ENCODE results near the gene CPB2. TPM values are rescaled to one million over a fixed set of nuclear protein-coding genes. Genes with fewer than 3 reads are reported as not detected.

CPB2 gene
- total RNA-seq, 4 donors from 2014 or later: 0.28 TPM; not detected in 3

DNA sequence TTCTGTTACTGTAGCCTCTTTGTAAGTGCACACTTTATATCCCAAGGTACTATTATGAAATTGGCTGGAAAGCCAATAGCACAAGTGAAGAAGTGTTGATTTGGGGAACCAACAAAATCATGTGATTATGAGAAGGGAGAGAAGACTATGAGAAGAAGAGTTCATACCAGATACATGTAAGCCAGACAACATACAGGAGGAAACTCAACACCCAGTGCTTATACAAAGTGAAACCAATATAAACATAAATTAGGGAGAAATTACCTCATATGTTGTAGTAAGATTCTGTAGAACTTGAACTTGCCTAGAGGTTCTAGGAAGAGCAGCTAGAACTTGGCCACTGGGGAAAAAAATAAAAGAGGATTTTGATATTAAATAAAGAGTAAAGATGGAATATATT is 17.4 kb downstream of the CPB2 start:
- no peaks in the 10 kb centered on the region for H3K4me1 ChIP-seq
- H3K4me3 ChIP-seq: no peak overlapping the region
- no peaks in the 10 kb centered on the region for H3K36me3 ChIP-seq
- no peak for DNase-seq
- H3K27me3 ChIP-seq: no peaks in the 10 kb centered on the region
- TF ChIP-seq POLR2A (IDR thresholded peaks at IDR 0.05): no peak
- TF ChIP-seq, protein P1, sequence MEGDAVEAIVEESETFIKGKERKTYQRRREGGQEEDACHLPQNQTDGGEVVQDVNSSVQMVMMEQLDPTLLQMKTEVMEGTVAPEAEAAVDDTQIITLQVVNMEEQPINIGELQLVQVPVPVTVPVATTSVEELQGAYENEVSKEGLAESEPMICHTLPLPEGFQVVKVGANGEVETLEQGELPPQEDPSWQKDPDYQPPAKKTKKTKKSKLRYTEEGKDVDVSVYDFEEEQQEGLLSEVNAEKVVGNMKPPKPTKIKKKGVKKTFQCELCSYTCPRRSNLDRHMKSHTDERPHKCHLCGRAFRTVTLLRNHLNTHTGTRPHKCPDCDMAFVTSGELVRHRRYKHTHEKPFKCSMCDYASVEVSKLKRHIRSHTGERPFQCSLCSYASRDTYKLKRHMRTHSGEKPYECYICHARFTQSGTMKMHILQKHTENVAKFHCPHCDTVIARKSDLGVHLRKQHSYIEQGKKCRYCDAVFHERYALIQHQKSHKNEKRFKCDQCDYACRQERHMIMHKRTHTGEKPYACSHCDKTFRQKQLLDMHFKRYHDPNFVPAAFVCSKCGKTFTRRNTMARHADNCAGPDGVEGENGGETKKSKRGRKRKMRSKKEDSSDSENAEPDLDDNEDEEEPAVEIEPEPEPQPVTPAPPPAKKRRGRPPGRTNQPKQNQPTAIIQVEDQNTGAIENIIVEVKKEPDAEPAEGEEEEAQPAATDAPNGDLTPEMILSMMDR (IDR thresholded peaks at IDR 0.05): no peak
- intact Hi-C loops (cut with DNase I; ENCODE audit: low total_unique reads): no loop called here
- H3K27ac ChIP-seq: no peak overlapping the region
- no peaks in the 10 kb centered on the region for H3K9me3 ChIP-seq

DNA sequence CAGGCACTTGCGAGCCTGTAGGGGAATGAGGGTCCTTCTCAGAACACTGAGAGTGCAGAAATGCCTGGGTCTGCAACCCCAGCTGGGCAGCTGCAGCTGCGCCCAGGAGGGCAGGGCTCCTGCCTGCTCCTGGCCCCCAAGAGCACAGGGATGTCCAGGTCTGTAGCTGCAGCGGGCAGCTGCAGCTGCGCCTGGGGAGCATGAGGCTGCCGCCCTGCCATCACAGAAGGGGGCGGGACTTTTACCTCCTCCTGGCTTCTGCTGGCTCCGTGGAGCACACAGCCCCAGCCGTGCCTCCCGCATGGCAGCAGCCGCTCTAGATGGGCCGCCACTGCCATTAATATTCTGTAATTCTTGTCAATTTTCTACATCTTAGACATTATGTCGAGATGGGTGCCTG is 17.8 kb downstream of the CPB2 start:
- no peak overlapping the region for H3K4me3 ChIP-seq
- DNase-seq: no peak
- no peaks in the 10 kb centered on the region for H3K9me3 ChIP-seq
- intact Hi-C loops (cut with DNase I; ENCODE audit: low total_unique reads): no loop called here
- no peaks in the 10 kb centered on the region for H3K4me1 ChIP-seq
- H3K27ac ChIP-seq: no peak overlapping the region
- no peak for TF ChIP-seq POLR2A (IDR thresholded peaks at IDR 0.05)
- TF ChIP-seq, protein P1 (IDR thresholded peaks at IDR 0.05): no peak
- no peaks in the 10 kb centered on the region for H3K36me3 ChIP-seq
- no peaks in the 10 kb centered on the region for H3K27me3 ChIP-seq

DNA sequence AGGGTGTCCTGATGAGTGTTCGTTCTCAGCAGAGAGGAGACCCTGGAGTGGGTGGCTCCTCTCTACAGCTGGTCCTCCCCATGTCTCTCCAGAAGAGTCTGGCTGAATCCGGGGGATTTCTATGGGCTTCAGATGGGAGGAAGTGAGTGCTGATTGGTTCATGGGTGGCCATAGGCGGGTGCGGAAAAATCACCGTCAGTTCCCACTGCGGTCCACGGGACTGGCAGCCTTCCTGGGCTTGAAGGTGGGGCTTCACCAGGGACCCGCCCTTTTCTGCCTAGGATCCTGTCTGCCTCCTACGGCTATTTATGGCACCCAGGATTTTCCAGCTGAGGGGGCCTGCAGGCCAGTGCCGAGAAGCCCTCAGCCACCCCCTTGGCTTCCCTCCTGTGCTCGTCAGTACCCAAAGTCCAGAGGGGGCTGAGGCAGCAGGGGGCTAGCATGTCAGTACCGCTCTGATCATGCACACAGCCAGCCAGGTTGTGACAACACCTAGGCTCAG is 18.4 kb downstream of the CPB2 start:
- no peaks in the 10 kb centered on the region for H3K27me3 ChIP-seq
- H3K4me3 ChIP-seq: no peak overlapping the region
- no peaks in the 10 kb centered on the region for H3K9me3 ChIP-seq
- no peak for TF ChIP-seq POLR2A (IDR thresholded peaks at IDR 0.05)
- TF ChIP-seq, protein P1 (IDR thresholded peaks at IDR 0.05): no peak
- DNase-seq: no peak
- no peaks in the 10 kb centered on the region for H3K36me3 ChIP-seq
- no peak overlapping the region for H3K27ac ChIP-seq
- no peaks in the 10 kb centered on the region for H3K4me1 ChIP-seq
- intact Hi-C loops (cut with DNase I; ENCODE audit: low total_unique reads): no loop called here

DNA sequence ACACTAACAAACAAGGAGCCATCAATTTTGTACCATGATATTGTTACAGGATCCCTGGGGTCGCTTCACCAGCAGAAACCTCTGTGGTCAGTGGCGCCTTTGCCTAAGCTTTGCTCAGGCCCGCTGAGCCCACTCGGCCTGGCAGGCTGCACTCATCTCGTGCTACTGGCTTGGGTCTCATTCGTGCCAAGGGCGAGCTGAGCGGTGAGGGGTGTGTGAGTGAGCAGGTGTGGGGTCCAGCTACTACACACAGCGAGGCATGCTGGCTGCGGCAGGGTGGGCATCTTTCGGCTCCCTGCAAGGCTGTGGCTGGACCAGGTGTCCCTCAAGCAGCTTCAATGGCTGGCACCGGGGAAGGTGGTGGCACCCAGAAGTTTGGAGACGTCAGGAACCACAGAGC is 19.1 kb downstream of the CPB2 start:
- no peak for DNase-seq
- Histone ChIP-seq H3K36me3 (no peaks in the 10 kb centered on the region), H3K27ac (no peak overlapping the region)

DNA sequence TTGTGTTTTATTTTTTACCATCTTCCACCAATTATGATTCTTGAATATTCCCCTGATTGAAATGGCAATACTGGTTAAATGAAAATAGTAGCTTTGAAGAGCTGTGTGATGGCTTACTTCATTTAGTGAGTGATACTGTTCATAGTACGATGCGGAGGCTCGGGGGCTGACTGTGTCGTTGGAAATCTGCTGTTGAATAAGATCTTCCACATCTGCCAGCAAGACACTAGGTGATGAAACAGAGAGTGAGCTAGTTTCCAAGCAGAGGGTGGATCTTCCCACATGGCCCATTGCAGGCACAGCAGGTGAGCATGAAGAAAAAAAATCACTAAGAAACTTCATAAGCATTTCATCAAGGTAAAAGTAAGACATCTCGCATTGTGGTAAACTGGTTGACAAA is 22.5 kb downstream of the CPB2 start:
- Histone ChIP-seq H3K27ac (no peak overlapping the region), H3K36me3 (no peaks in the 10 kb centered on the region), H3K4me1 (no peaks in the 10 kb centered on the region), H3K27me3 (no peaks in the 10 kb centered on the region), H3K4me3 (no peak overlapping the region), H3K9me3 (no peaks in the 10 kb centered on the region)
- DNase-seq: no peak
- TF ChIP-seq, protein P1 (IDR thresholded peaks at IDR 0.05): no peak
- TF ChIP-seq POLR2A (IDR thresholded peaks at IDR 0.05): no peak
- intact Hi-C loops (cut with DNase I; ENCODE audit: low total_unique reads): no loop called here

More for the DNA sequence above, 19.1 kb downstream of the CPB2 start:
- Histone ChIP-seq H3K9me3 (no peaks in the 10 kb centered on the region), H3K4me1 (no peaks in the 10 kb centered on the region), H3K27me3 (no peaks in the 10 kb centered on the region), H3K4me3 (no peak overlapping the region)
- intact Hi-C loops (cut with DNase I; ENCODE audit: low total_unique reads): no loop called here
- TF ChIP-seq, protein P1 (IDR thresholded peaks at IDR 0.05): no peak
